ENCODE measurements around the gene SAXO2. TPM values are rescaled to one million over a fixed set of nuclear protein-coding genes. Genes with fewer than 3 reads are reported as not detected.
"Not testable (repeated sequence)": the region's sequence is repeated elsewhere in the genome, so short reads cannot be mapped to it uniquely, and the experiment has no call there.

SAXO2 gene
- total and polyA plus RNA-seq, 8 donors = 0.88 to 7.1 (median 1.7) TPM

- no peaks in the 10 kb centered on the region for H3K9me3 ChIP-seq
- intact Hi-C loops (cut with DNase I) = no loop called here
- no peak for FAIRE-seq
- no peak for ATAC-seq
- TF ChIP-seq CTCF (IDR thresholded peaks at IDR 0.05) = no peak
- H3K27me3 ChIP-seq = no peaks in the 10 kb centered on the region
- 74 to 75% methylated on average over 4 of the region's 4 CpGs for WGBS, 2 donors
- DNase-seq = no peak
- no peak overlapping the region for H3K4me3 ChIP-seq
- no peaks in the 10 kb centered on the region for H3K4me1 ChIP-seq
- no peak overlapping the region for H3K27ac ChIP-seq
- H3K36me3 ChIP-seq = no peaks in the 10 kb centered on the region
Observed at GRCh38 chr15:82304778-82305090, 42.1 kb downstream of the SAXO2 start.

GRCh38 chr15:82305621-82306048 lies 43.0 kb downstream of the SAXO2 start:
- ATAC-seq = no peak
- Histone ChIP-seq H3K36me3 (no peaks in the 10 kb centered on the region), H3K27ac (no peak overlapping the region), H3K9me3 (no peaks in the 10 kb centered on the region), H3K4me3 (no peak overlapping the region), H3K4me1 (no peaks in the 10 kb centered on the region), H3K27me3 (no peaks in the 10 kb centered on the region)
- intact Hi-C loops (cut with DNase I) = no loop called here
- FAIRE-seq = no peak
- TF ChIP-seq CTCF (IDR thresholded peaks at IDR 0.05) = no peak
- DNase-seq = no peak
- 72 to 77% methylated on average over 7 of the region's 7 CpGs for WGBS, 2 donors

GRCh38 chr15:82306791-82307713 lies 44.4 kb downstream of the SAXO2 start:
- Histone ChIP-seq H3K9me3 (no peaks in the 10 kb centered on the region), H3K4me3 (no peak overlapping the region), H3K27me3 (no peaks in the 10 kb centered on the region), H3K27ac (no peak overlapping the region), H3K4me1 (no peaks in the 10 kb centered on the region), H3K36me3 (no peaks in the 10 kb centered on the region)
- no peak for TF ChIP-seq CTCF (IDR thresholded peaks at IDR 0.05)
- FAIRE-seq (no peak), DNase-seq (no peak), ATAC-seq (no peak)
- 79 to 88% methylated on average over 16 of the region's 16 CpGs for WGBS, 2 donors
- intact Hi-C loops (cut with DNase I) = no loop called here

GRCh38 chr15:82307714-82308081 lies 45.1 kb downstream of the SAXO2 start:
- H3K27me3 ChIP-seq = no peaks in the 10 kb centered on the region
- no peak overlapping the region for H3K4me3 ChIP-seq
- ATAC-seq (no peak), FAIRE-seq (no peak), DNase-seq (no peak)
- no peaks in the 10 kb centered on the region for H3K9me3 ChIP-seq
- WGBS, 2 donors = 82 to 88% methylated on average over 8 of the region's 8 CpGs
- intact Hi-C loops (cut with DNase I) = no loop called here
- H3K4me1 ChIP-seq = no peaks in the 10 kb centered on the region
- no peak overlapping the region for H3K27ac ChIP-seq
- TF ChIP-seq CTCF (IDR thresholded peaks at IDR 0.05) = no peak
- H3K36me3 ChIP-seq = no peaks in the 10 kb centered on the region

GRCh38 chr15:82309802-82310201 lies 47.2 kb downstream of the SAXO2 start:
- ATAC-seq (no peak), DNase-seq (no peak), FAIRE-seq (no peak)
- Histone ChIP-seq H3K4me1 (no peaks in the 10 kb centered on the region), H3K27ac (no peak overlapping the region), H3K27me3 (no peaks in the 10 kb centered on the region), H3K4me3 (no peak overlapping the region), H3K9me3 (no peaks in the 10 kb centered on the region), H3K36me3 (no peaks in the 10 kb centered on the region)
- intact Hi-C loops (cut with DNase I) = no loop called here
- WGBS, 2 donors = 36 to 53% methylated on average over 2 of the region's 2 CpGs
- TF ChIP-seq CTCF (IDR thresholded peaks at IDR 0.05) = no peak

- ATAC-seq; DNase-seq; H3K9me3 ChIP-seq; H3K36me3 ChIP-seq; FAIRE-seq; intact Hi-C loops (cut with DNase I); H3K27ac ChIP-seq; H3K4me3 ChIP-seq; H3K4me1 ChIP-seq; H3K27me3 ChIP-seq: not testable (repeated sequence)
- 75 to 83% methylated on average over 3 to 4 of the region's 5 CpGs for WGBS, 2 donors
Observed at GRCh38 chr15:82311321-82311720, 48.7 kb downstream of the SAXO2 start.

Data from pancreas (tissue), 10 donors.